Breast epithelium (tissue), 3 donors: ENCODE data around the gene CCDC57.

Experiments
- CTCF ChIP-seq, 3 donors: fragments of 450-650 bp; IDR thresholded peaks; one replicate each; pipeline ENCODE4 v1.5.1; 2016 to 2017; ENCODE audit warnings: antibody characterized with exemption in 3 of 3, mild to moderate bottlenecking in 3 of 3, moderate library complexity in 3 of 3
- POLR2A ChIP-seq: fragments of 450-650 bp; IDR thresholded peaks from one replicate; pipeline ENCODE4 v1.6.1; 2016; ENCODE audit warnings: antibody characterized with exemption, mild to moderate bottlenecking, moderate library complexity

DNA sequence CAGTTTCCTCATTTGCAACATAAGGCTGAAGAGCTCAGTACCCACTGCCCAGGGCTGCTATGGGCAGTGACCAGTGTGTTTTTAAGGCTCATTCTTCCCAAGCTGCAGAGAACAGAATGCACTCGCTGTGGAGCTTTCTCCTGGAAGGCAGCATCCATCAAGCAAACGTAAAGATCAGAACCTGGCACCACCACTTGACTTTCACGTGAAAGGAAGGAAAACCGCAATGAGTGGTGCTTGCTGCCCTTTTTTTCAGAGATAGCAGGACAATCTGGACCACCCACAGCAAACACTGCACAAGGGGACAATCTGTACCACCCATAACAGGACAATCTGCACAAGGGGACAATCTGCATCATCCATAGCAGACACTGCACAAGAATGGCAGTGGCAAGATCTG lies 49.7 kb upstream of the CCDC57 start:
- TF ChIP-seq CTCF (IDR thresholded peaks at IDR 0.05) (no peak), POLR2A (no peak)
